Trophoblast cell (in vitro differentiated cells and primary cell): ENCODE measurements around the gene ECE2.

ENCODE experiments used
- DNase-seq, 2 donors: peaks; one replicate each; pipeline ENCODE4 v3.0.0-alpha.2; 2016
- H2AFZ ChIP-seq: 2 replicates; pipeline ENCODE4 v1.6.1; 2013; ENCODE audit warnings: low read length, moderate library complexity, mild to moderate bottlenecking; ENCODE audit not compliant: insufficient read depth, poor library complexity
- H2AK5ac ChIP-seq: 2 replicates; pipeline ENCODE4 v1.6.1; 2013; ENCODE audit warnings: mild to moderate bottlenecking, low read length
- H2BK120ac ChIP-seq: 2 replicates; pipeline ENCODE4 v1.6.1; 2013; ENCODE audit warnings: low read length, mild to moderate bottlenecking, moderate library complexity; ENCODE audit not compliant: insufficient read depth, poor library complexity
- H2BK12ac ChIP-seq: 2 replicates; pipeline ENCODE4 v1.6.1; 2013; ENCODE audit warnings: mild to moderate bottlenecking, low read length, moderate library complexity
- H2BK5ac ChIP-seq: 2 replicates; pipeline ENCODE4 v1.6.1; 2013; ENCODE audit warnings: low read length, low read depth, moderate library complexity, mild to moderate bottlenecking; ENCODE audit not compliant: poor library complexity
- H3K14ac ChIP-seq: 2 replicates; pipeline ENCODE4 v1.6.1; 2013; ENCODE audit warnings: mild to moderate bottlenecking, low read length
- H3K18ac ChIP-seq: 2 replicates; pipeline ENCODE4 v1.6.1; 2013; ENCODE audit warnings: mild to moderate bottlenecking, low read length
- H3K23ac ChIP-seq: 2 replicates; pipeline ENCODE4 v1.6.1; 2013; ENCODE audit warnings: low read length
- H3K27ac ChIP-seq: 2 replicates; pipeline ENCODE4 v1.5.1; 2013; ENCODE audit warnings: low read depth, mild to moderate bottlenecking, inconsistent platforms, low read length, moderate library complexity
- H3K27me3 ChIP-seq: 2 replicates; pipeline ENCODE4 v1.6.1; 2013; ENCODE audit warnings: inconsistent platforms, mild to moderate bottlenecking, low read length, moderate library complexity; ENCODE audit not compliant: insufficient read depth
- H3K36me3 ChIP-seq, 2 experiments: 1 replicate in 1 of 2; 2 replicates in 1 of 2; pipeline ENCODE4 v1.6.1; 2013; ENCODE audit warnings: low read length in 2 of 2, mild to moderate bottlenecking in 2 of 2, moderate library complexity in 1 of 2; ENCODE audit not compliant: insufficient read depth in 2 of 2, control insufficient read depth in 1 of 2
- H3K4ac ChIP-seq: 2 replicates; pipeline ENCODE4 v1.6.1; 2013; ENCODE audit warnings: low read depth, mild to moderate bottlenecking, low read length, moderate library complexity
- H3K4me1 ChIP-seq, 2 experiments: 1 replicate in 1 of 2; 2 replicates in 1 of 2; pipeline ENCODE4 v1.6.1; 2013; ENCODE audit warnings: low read length in 2 of 2, mild to moderate bottlenecking in 2 of 2, moderate library complexity in 1 of 2; ENCODE audit not compliant: insufficient read depth in 2 of 2, control insufficient read depth in 1 of 2
- H3K4me2 ChIP-seq: 2 replicates; pipeline ENCODE4 v1.6.1; 2013; ENCODE audit warnings: inconsistent platforms, mild to moderate bottlenecking, low read length, moderate library complexity
- H3K4me3 ChIP-seq: 2 replicates; pipeline ENCODE4 v1.5.1; 2013; ENCODE audit warnings: mild to moderate bottlenecking, low read depth, low read length, inconsistent platforms
- H3K79me1 ChIP-seq: one replicate; pipeline ENCODE4 v1.6.1; 2013; ENCODE audit warnings: low read length
- H3K79me2 ChIP-seq: 2 replicates; pipeline ENCODE4 v1.6.1; 2013; ENCODE audit warnings: low read length, mild to moderate bottlenecking; ENCODE audit not compliant: control insufficient read depth, insufficient read depth, poor library complexity
- H3K9ac ChIP-seq: 2 replicates; pipeline ENCODE4 v1.6.1; 2013; ENCODE audit warnings: mild to moderate bottlenecking, low read length
- H3K9me3 ChIP-seq: 2 replicates; pipeline ENCODE4 v1.6.1; 2013; ENCODE audit warnings: low read depth, mild to moderate bottlenecking, control low read depth, inconsistent platforms, low read length; ENCODE audit not compliant: insufficient read depth
- H4K12ac ChIP-seq: 2 replicates; pipeline ENCODE4 v1.6.1; 2013; ENCODE audit warnings: low read depth, mild to moderate bottlenecking, low read length, moderate library complexity
- H4K8ac ChIP-seq: 2 replicates; pipeline ENCODE4 v1.6.1; 2013; ENCODE audit warnings: low read depth, mild to moderate bottlenecking, low read length, moderate library complexity
- H4K91ac ChIP-seq: one replicate; pipeline ENCODE4 v1.6.1; 2013; ENCODE audit warnings: low read depth, mild to moderate bottlenecking, low read length, moderate library complexity
- WGBS: extraction: QIAGEN DNeasy Blood & Tissue Kit; methylation state at CpG from one replicate; pipeline ENCODE4 v1.1.7; 2013; ENCODE audit warnings: missing lambda C conversion rate; ENCODE audit not compliant: insufficient read length, insufficient coverage; ENCODE audit errors: extremely low coverage; 5-methylcytosine and 5-hydroxymethylcytosine counted together

ECE2 gene

DNA sequence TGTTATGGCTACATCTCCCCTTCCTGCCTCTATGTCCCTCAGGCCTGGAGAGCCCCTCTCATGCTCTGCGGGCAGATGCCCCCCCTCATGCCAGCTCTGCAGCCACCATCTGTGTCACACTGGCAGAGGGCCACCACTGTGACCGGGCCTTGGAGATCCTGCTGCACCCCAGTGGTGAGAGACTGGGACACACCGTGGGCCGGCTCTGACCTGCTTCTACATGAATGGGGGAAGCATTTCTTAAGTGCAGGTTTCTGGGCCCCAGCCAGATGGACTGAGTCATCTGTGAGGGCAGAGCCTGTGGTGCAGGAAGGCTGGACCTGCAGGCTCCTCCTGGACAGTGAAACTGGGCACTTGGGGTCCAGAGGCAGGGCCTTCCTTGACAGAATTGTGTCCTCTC is 41.6 kb upstream of the ECE2 start:
- WGBS = no CpG with 5 or more reads among the region's 4 CpGs
- H3K27ac ChIP-seq = no peak overlapping the region
- no peak overlapping the region for H4K12ac ChIP-seq
- no peak overlapping the region for H3K18ac ChIP-seq
- H2AK5ac ChIP-seq = no peak overlapping the region
- no peak overlapping the region for H3K4me3 ChIP-seq
- no peak overlapping the region for H3K4ac ChIP-seq
- H3K79me1 ChIP-seq = no peaks in the 10 kb centered on the region
- H3K14ac ChIP-seq = no peak overlapping the region
- H4K8ac ChIP-seq = no peak overlapping the region
- no peaks in the 10 kb centered on the region for H3K79me2 ChIP-seq
- H2AFZ ChIP-seq = no peak overlapping the region
- H2BK5ac ChIP-seq = no peak overlapping the region
- no peak overlapping the region for H2BK120ac ChIP-seq
- H3K4me2 ChIP-seq = no peak overlapping the region
- H2BK12ac ChIP-seq = no peak overlapping the region
- H3K27me3 ChIP-seq = peaks cover 36% of the 10 kb centered on the region
- no peak overlapping the region for H4K91ac ChIP-seq
- no peaks in the 10 kb centered on the region for H3K36me3 ChIP-seq
- H3K9me3 ChIP-seq = peaks cover 2% of the 10 kb centered on the region
- H3K4me1 ChIP-seq = peaks cover 6% of the 10 kb centered on the region in 2 experiments
- no peak overlapping the region for H3K9ac ChIP-seq
- H3K23ac ChIP-seq = no peak overlapping the region
- DNase-seq = no peak

DNA sequence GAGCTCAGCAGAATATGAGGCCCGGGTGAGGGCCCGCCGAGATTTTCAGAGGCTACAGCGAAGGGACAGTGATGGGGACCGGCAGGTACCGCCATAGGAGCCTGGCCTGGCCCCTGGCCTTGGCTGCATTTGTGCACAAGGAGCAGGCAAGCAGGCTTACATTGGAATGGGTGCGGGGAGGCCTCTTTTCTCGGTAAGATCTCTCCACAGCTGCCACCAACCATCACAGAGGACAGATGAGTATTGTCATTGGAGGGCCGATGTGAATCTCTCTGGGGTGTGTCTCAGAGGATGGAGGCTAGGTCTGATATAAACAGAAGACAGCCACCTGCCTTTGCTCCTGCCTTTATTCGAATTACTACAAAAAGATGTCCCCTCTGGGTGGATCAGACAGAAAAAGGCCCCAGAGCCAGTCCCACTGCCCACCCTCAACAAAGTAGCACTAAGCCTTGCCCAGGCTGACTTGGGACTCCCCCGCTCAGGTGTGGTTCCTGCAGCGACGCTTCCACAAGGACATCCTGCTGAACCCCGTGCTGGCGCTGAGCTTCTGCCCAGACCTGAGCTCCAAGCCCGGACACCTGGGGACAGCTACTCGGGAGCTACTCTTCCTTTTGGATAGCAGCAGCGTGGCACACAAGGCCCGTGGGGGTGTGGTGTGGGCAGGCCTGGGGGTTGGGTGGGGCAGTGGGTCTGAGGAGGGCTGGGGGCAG is 41.0 kb upstream of the ECE2 start:
- Histone ChIP-seq H4K12ac (no peak overlapping the region), H3K36me3 (no peaks in the 10 kb centered on the region), H3K9ac (no peak overlapping the region), H4K8ac (no peak overlapping the region), H3K23ac (no peak overlapping the region), H2AK5ac (no peak overlapping the region), H3K79me1 (no peaks in the 10 kb centered on the region), H3K4me1 (peaks cover 3% of the 10 kb centered on the region in 2 experiments), H4K91ac (no peak overlapping the region), H2AFZ (no peak overlapping the region), H2BK120ac (no peak overlapping the region), H3K18ac (no peak overlapping the region), H3K27ac (no peak overlapping the region), H3K79me2 (no peaks in the 10 kb centered on the region), H3K14ac (no peak overlapping the region), H2BK5ac (no peak overlapping the region), H3K27me3 (peaks cover 31% of the 10 kb centered on the region), H3K4me3 (no peak overlapping the region), H3K4me2 (no peak overlapping the region), H2BK12ac (no peak overlapping the region), H3K4ac (no peak overlapping the region), H3K9me3 (peaks cover 2% of the 10 kb centered on the region)
- WGBS = no CpG with 5 or more reads among the region's 19 CpGs
- no peak for DNase-seq

DNA sequence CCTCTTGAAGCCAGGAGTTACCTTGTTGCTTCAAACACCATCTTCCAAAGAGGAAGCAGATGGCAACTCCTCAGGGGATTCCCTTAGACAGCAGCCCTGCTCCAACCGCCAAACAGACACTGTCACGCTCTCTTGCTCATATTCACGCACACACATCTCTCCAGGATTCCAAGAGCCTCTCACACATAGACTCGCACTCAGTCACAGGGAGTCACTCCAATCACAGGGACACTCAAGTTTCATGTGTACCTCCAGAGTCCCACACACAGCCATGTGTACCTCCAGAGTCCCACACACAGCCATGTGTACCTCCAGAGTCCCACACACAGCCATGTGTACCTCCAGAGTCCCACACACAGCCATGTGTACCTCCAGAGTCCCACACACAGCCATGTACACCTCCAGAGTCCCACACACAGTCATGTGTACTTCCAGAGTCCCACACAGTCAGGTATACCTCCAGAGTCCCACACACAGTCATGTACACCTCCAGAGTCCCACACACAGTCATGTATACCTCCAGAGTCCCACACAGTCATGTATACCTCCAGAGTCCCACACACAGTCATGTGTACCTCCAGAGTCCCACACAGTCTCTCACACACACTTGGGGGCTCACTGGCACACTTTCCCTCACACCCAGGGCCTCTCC is 40.3 kb upstream of the ECE2 start:
- no CpG with 5 or more reads among the region's 4 CpGs for WGBS
- Histone ChIP-seq H3K79me2 (no peaks in the 10 kb centered on the region), H3K23ac (no peak overlapping the region)

DNA sequence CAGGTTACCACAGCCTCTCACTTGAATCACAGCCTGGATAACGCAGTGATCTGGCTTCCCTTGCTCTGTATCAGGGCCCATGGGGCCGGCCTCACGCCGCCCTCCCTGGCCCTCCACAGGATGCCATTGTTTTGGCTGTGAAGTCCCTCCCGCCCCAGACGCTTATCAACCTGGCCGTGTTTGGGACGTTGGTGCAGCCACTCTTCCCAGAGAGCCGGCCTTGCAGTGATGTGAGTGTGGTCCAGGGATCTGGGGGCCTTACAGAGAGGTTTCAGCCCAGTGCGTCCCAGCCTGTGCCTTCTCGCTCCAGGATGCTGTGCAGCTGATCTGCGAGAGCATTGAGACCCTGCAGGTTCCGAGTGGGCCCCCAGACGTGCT is 39.8 kb upstream of the ECE2 start:
- Histone ChIP-seq H3K79me1 (no peaks in the 10 kb centered on the region), H3K4ac (no peak overlapping the region), H2BK12ac (no peak overlapping the region), H3K23ac (no peak overlapping the region), H3K9me3 (no peaks in the 10 kb centered on the region), H3K27ac (no peak overlapping the region), H2AFZ (no peak overlapping the region), H3K4me3 (no peak overlapping the region), H3K27me3 (peaks cover 19% of the 10 kb centered on the region), H3K14ac (no peak overlapping the region), H3K9ac (no peak overlapping the region), H3K18ac (no peak overlapping the region), H2BK120ac (no peak overlapping the region), H2BK5ac (no peak overlapping the region), H3K36me3 (no peaks in the 10 kb centered on the region), H4K8ac (no peak overlapping the region), H2AK5ac (no peak overlapping the region), H4K12ac (no peak overlapping the region), H3K79me2 (no peaks in the 10 kb centered on the region), H3K4me2 (no peak overlapping the region), H4K91ac (no peak overlapping the region), H3K4me1 (no peaks in the 10 kb centered on the region)
- no peak for DNase-seq
- no CpG with 5 or more reads among the region's 14 CpGs for WGBS

More for the DNA sequence above, 40.3 kb upstream of the ECE2 start:
- Histone ChIP-seq H2BK5ac (no peak overlapping the region), H3K4me2 (no peak overlapping the region), H3K27ac (no peak overlapping the region), H3K79me1 (no peaks in the 10 kb centered on the region), H3K14ac (no peak overlapping the region), H4K8ac (no peak overlapping the region), H3K9me3 (no peaks in the 10 kb centered on the region), H4K91ac (no peak overlapping the region), H4K12ac (no peak overlapping the region), H3K4ac (no peak overlapping the region), H3K4me3 (no peak overlapping the region), H2AK5ac (no peak overlapping the region), H2BK120ac (no peak overlapping the region), H3K36me3 (no peaks in the 10 kb centered on the region), H3K4me1 (no peaks in the 10 kb centered on the region), H3K27me3 (peaks cover 24% of the 10 kb centered on the region), H2AFZ (no peak overlapping the region), H3K9ac (no peak overlapping the region), H3K18ac (no peak overlapping the region), H2BK12ac (no peak overlapping the region)
- no peak for DNase-seq
